GM12874 (cell line): ENCODE results near the gene ABHD15.

Source experiments
- TF ChIP-seq, protein P1 (sequence below): IDR thresholded peaks from 2 replicates; pipeline ENCODE4 v1.5.1; 2011; ENCODE audit warnings: low read depth, mild to moderate bottlenecking, control low read depth, low read length, moderate library complexity; ENCODE audit not compliant: insufficient read depth

Gene ABHD15

DNA sequence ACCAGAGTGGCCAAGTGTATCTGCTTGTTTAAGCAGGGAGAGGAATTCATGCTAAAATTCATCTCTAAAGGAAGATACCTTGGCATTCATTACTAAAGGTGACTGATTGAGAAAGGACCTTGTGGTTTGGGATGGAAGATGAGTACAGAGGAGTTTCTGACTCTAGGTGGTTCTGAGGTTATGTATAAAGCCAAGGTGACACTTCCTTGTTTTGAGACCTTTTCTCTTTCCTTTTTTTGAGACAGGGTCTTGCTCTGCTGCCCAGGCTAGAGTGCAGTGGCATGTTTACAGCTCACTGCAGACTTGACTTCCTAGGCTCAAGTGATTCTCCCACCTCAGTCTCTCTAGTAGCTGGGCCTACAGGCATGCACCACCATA lies 9.1 kb downstream of the ABHD15 start:
- TF ChIP-seq, protein P1, sequence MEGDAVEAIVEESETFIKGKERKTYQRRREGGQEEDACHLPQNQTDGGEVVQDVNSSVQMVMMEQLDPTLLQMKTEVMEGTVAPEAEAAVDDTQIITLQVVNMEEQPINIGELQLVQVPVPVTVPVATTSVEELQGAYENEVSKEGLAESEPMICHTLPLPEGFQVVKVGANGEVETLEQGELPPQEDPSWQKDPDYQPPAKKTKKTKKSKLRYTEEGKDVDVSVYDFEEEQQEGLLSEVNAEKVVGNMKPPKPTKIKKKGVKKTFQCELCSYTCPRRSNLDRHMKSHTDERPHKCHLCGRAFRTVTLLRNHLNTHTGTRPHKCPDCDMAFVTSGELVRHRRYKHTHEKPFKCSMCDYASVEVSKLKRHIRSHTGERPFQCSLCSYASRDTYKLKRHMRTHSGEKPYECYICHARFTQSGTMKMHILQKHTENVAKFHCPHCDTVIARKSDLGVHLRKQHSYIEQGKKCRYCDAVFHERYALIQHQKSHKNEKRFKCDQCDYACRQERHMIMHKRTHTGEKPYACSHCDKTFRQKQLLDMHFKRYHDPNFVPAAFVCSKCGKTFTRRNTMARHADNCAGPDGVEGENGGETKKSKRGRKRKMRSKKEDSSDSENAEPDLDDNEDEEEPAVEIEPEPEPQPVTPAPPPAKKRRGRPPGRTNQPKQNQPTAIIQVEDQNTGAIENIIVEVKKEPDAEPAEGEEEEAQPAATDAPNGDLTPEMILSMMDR, result no peak

- TF ChIP-seq, protein P1, result no peak
Observed at GRCh38 chr17:29557085-29557738, 9.6 kb downstream of the ABHD15 start.

DNA sequence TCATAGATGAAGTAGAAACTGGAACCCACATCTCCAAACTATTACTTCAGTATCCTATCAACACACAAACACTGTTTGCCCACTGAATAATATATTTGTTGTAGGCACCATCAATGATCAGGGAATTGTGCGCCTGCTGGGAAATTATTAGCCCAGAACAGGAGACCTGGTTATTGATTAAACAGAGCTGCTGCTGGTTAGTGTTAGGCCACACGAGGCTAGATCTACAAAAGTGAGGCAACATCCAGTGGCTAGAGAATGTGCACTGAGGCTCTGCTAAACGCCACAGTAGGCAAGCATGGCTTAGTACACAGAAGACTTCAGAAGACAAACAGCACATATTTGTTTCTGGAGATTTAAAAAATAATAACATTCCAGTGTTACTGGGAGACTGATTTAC lies 11.0 kb downstream of the ABHD15 start:
- TF ChIP-seq, protein P1, result no peak

GRCh38 chr17:29549177-29549923 lies 17.5 kb downstream of the ABHD15 start:
- TF ChIP-seq, protein P1, result no peak

DNA sequence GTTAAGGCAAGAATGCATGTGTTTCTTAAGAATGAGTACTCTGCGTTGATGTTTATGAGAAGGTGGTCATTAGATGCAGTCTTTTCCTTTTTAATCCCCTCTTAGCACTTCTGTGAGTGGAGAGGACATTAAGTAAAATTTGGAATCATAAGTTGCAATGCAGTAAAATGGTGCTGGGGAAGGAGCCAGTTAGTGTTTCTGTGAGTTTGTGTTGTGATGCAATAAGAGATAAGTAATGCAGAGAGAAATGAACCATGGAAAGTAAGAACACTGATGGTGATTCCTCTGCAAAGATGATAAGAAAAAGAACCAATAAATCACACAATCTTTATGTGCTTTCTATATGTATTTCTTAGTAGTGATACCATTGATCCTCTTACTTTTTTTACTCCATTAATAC lies 20.0 kb downstream of the ABHD15 start:
- TF ChIP-seq, protein P1, result no peak

DNA sequence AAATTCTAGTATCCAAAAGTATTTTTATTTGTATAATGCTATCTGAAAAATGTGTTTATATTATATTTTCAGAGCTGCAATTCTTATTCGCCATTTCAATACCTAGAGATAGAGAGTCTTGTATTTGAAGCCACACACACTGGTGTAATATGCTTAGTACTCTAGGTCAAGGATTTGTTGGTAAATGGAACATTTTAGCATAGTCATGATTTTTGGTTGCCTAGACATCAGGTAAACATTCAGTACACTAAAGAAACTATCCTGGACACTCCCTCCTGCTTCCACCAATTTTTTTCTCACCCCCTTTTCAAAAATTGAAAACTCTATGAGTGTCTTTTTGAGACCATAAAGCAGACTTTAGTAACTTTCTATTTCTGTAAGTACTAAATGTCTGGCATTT lies 20.8 kb downstream of the ABHD15 start:
- TF ChIP-seq, protein P1, result no peak

DNA sequence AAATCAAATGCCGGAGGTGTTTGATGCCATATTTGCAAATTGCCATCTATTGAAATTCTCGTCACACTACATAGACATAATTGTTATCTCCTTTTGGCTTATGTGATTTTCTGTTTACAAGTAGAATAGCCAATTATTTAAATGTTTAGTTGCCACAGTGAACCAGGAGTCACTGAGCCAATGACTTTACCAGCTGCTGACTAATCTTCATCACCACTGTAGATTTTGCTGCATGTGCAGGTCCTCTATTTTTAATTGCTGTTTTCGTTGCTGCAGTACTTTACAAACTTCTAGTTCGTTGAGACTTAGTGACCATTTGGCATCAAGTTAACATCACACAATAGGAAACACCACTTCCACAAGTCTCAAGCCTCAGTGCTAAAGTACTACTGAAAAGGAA lies 22.8 kb downstream of the ABHD15 start:
- TF ChIP-seq, protein P1, result no peak
